Stomach (tissue), 9 donors: ENCODE data around the gene CUEDC1. TPM values are rescaled to one million over a fixed set of nuclear protein-coding genes. Genes with fewer than 3 reads are reported as not detected.

Experiments
- DNase-seq, 2 donors: peaks; one replicate each; pipeline versions ENCODE4 v3.0.0 to v3.0.0-alpha.2; 2013 to 2019
- H3K27ac ChIP-seq, 5 donors: fragments of 200-600 bp in 4 of 5; sonication (generic) in 4 of 5; one replicate each; pipeline ENCODE4 v1.5.1; 2013 to 2019; ENCODE audit warnings: mild to moderate bottlenecking in 1 of 5, moderate library complexity in 1 of 5
- H3K27me3 ChIP-seq, 3 donors: fragments of 200-600 bp; sonication (generic); one replicate each; pipeline ENCODE4 v1.5.1; 2017 to 2019; ENCODE audit warnings: mixed run types in 1 of 3
- H3K36me3 ChIP-seq, 4 donors: fragments of 200-600 bp; sonication (generic); 1 replicate in 3 of 4; 2 replicates in 1 of 4; pipeline ENCODE4 v1.5.1; 2016 to 2019
- H3K4me1 ChIP-seq, 4 donors: fragments of 200-600 bp; sonication (generic); one replicate each; pipeline ENCODE4 v1.5.1; 2016 to 2019
- H3K4me3 ChIP-seq, 4 donors: fragments of 200-600 bp; sonication (generic) in 3 of 4; one replicate each; pipeline ENCODE4 v1.5.1; 2016 to 2019; ENCODE audit warnings: mild to moderate bottlenecking in 1 of 4
- H3K9me3 ChIP-seq, 4 donors: fragments of 200-600 bp; sonication (generic); one replicate each; pipeline ENCODE4 v1.5.1; 2016 to 2019
- CTCF ChIP-seq, 7 experiments: fragments of 450-650 bp in 4 of 7; fragments of 200-600 bp in 3 of 7; sonication (generic) in 3 of 7; IDR thresholded peaks; one replicate each; pipeline ENCODE4 v1.5.1; 2016 to 2019; ENCODE audit warnings: antibody characterized with exemption in 7 of 7, control low read depth in 2 of 7, mild to moderate bottlenecking in 1 of 7
- EP300 ChIP-seq: sonication (generic); formaldehyde crosslinking; IDR thresholded peaks from one replicate; pipeline ENCODE4 v1.6.1; 2017; ENCODE audit warnings: antibody characterized with exemption
- POLR2A ChIP-seq, 4 donors: fragments of 450-650 bp; IDR thresholded peaks; one replicate each; pipeline ENCODE4 v1.6.1; 2016; ENCODE audit warnings: antibody characterized with exemption in 4 of 4, control low read depth in 2 of 4, mild to moderate bottlenecking in 1 of 4, moderate library complexity in 1 of 4
- POLR2AphosphoS5 ChIP-seq, 3 donors: sonication (generic); formaldehyde crosslinking; IDR thresholded peaks; one replicate each; pipeline ENCODE4 v1.6.1; 2016; ENCODE audit warnings: antibody characterized with exemption in 3 of 3
- WGBS, 5 donors: extraction: QIAGEN DNeasy Blood & Tissue Kit in 3 of 5; methylation state at CpG; one replicate each; pipeline versions ENCODE4 v1.1.5 to v1.1.7; 2013 to 2018; 5-methylcytosine and 5-hydroxymethylcytosine counted together
- intact Hi-C: fragments of 100-400 bp; cut with DNase I; formaldehyde crosslinking; loops from one replicate; pipeline ENCODE4 v1.15.1; 2023; ENCODE audit warnings: low total_unique reads
- polyA plus RNA-seq, 3 donors: library from polyadenylated mRNA; stranded (reverse); fragments of 200-250 nt; gene quantifications; one replicate each; pipeline ENCODE4 v1.2.3, GENCODE V29; 2013
- total RNA-seq, 5 donors: library from RNA; depleted of rRNA; stranded (reverse); fragments of >200 nt; gene quantifications; one replicate each; pipeline versions ENCODE4 v1.1.0 to v1.2.3, GENCODE V29; 2014 to 2016
- donor health status: healthy with polysubstance abuse.
- donor health status: Bipolar disorder and iron deficiency.
- donor health status: healthy.

CUEDC1 gene
- total and polyA plus RNA-seq, 8 donors, result 10.5 to 111 (median 21.7) TPM

- Histone ChIP-seq H3K27ac (peak overlapping the region; percentile 42 to 99 (median 68)), H3K4me3 (no peak overlapping the region), H3K36me3 (no peaks in the 10 kb centered on the region), H3K9me3 (no peaks in the 10 kb centered on the region), H3K4me1 (peaks cover 66 to 98% (median 83%) of the 10 kb centered on the region in 4 donors), H3K27me3 (no peaks in the 10 kb centered on the region)
- DNase-seq, result no peak
- WGBS, 5 donors, result 56 to 71% (median 65%) methylated on average over 10 of the region's 10 CpGs
- intact Hi-C loops, result no loop called here
- no peak for TF ChIP-seq EP300
- no peak for TF ChIP-seq POLR2A (IDR thresholded peaks at IDR 0.05)
- no peak for TF ChIP-seq CTCF (IDR thresholded peaks at IDR 0.05)
- TF ChIP-seq POLR2AphosphoS5 (IDR thresholded peaks at IDR 0.05), result no peak
Measured at GRCh38 chr17:57941384-57942370, 13.5 kb downstream of the CUEDC1 start.

DNA sequence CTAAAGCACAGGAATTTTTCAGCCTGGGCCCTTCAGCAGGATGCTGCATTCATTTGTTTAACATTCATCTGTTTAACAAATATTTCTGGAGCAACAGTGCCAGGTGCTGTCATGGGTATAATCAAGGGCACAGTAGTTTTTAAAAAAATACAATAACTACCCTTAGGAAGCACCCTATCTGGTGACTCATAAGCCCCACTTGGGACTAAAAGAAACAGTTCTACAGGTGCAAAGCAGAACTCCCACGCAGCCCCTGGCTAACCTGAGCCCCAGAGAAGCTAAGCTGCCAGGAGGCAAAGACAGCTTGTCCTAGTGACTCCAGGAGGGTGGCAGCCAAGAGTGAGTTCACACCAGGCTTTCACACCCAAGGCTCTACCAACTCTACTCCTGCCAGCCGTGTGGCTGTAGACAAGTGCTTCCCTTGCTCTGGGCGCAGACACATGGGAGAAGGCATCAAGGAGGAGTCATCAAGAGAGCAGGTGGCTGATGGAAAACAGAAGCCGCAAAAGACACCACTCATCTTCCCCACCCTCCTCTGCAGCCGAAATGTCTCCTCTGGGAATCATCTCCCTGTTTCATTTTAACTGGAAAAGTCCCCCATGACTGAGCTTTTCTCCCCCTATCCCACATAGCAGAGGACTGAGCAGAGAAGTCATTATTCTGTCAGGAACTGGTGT, 14.4 kb downstream of the CUEDC1 start:
- Histone ChIP-seq H3K36me3 (no peaks in the 10 kb centered on the region), H3K9me3 (no peaks in the 10 kb centered on the region), H3K4me1 (peaks cover 69 to 98% (median 83%) of the 10 kb centered on the region in 4 donors), H3K27ac (peak overlapping the region; percentile 65 to 99 (median 68)), H3K4me3 (no peak overlapping the region), H3K27me3 (no peaks in the 10 kb centered on the region)
- WGBS, 5 donors, result 50 to 67% (median 63%) methylated on average over 5 of the region's 5 CpGs
- intact Hi-C loops, result no loop called here
- TF ChIP-seq CTCF (IDR thresholded peaks at IDR 0.05) (no peak), POLR2A (IDR thresholded peaks at IDR 0.05) (no peak), POLR2AphosphoS5 (IDR thresholded peaks at IDR 0.05) (peak in 2 of 3 donors; percentile 17 to 26)
- peak in 1 of 2 donors; percentile 51 for DNase-seq

GRCh38 chr17:57940231-57940630, 15.0 kb downstream of the CUEDC1 start:
- Histone ChIP-seq H3K4me3 (no peak overlapping the region), H3K27me3 (no peaks in the 10 kb centered on the region), H3K4me1 (peaks cover 71 to 98% (median 85%) of the 10 kb centered on the region in 4 donors), H3K9me3 (no peaks in the 10 kb centered on the region), H3K36me3 (no peaks in the 10 kb centered on the region), H3K27ac (peak overlapping the region; percentile 5 to 99 (median 68))
- WGBS, 5 donors, result 43 to 64% (median 54%) methylated on average over 5 of the region's 5 CpGs
- DNase-seq, result peak in 1 of 2 donors; percentile 64
- TF ChIP-seq EP300 (no peak), POLR2A (IDR thresholded peaks at IDR 0.05) (no peak), CTCF (IDR thresholded peaks at IDR 0.05) (no peak), POLR2AphosphoS5 (IDR thresholded peaks at IDR 0.05) (no peak)
- intact Hi-C loops, result no loop called here

GRCh38 chr17:57939797-57940196, 15.4 kb downstream of the CUEDC1 start:
- intact Hi-C loops, result no loop called here
- Histone ChIP-seq H3K4me1 (peaks cover 75 to 98% (median 87%) of the 10 kb centered on the region in 4 donors), H3K4me3 (no peak overlapping the region)

More at GRCh38 chr17:57939797-57940196, 15.4 kb downstream of the CUEDC1 start:
- peak in 1 of 2 donors; percentile 69 for DNase-seq
- Histone ChIP-seq H3K27me3 (no peaks in the 10 kb centered on the region), H3K27ac (peak overlapping the region in 4 of 5 donors; percentile 68 to 99 (median 84)), H3K9me3 (no peaks in the 10 kb centered on the region), H3K36me3 (no peaks in the 10 kb centered on the region)
- no peak for TF ChIP-seq CTCF (IDR thresholded peaks at IDR 0.05)
- TF ChIP-seq POLR2AphosphoS5 (IDR thresholded peaks at IDR 0.05), result no peak
- TF ChIP-seq POLR2A (IDR thresholded peaks at IDR 0.05), result no peak
- no peak for TF ChIP-seq EP300
- 34 to 64% (median 54%) methylated on average over 4 to 7 of the region's 7 CpGs for WGBS, 5 donors
